ENCODE data around the gene FAM90A1. TPM values are rescaled to one million over a fixed set of nuclear protein-coding genes. Genes with fewer than 3 reads are reported as not detected.
"Not testable (repeated sequence)": the region's sequence is repeated elsewhere in the genome, so short reads cannot be mapped to it uniquely, and the experiment has no call there.

FAM90A1 gene
- total RNA-seq, 3 donors from 2014 or later (not counting 1 experiment from before 2014, with no cell fraction given), result 0.28 TPM; not detected in 2

- H3K4me3 ChIP-seq (ENCODE audit: low read length); H3K27ac Mint-ChIP-seq; H3K4me1 ChIP-seq (ENCODE audit: control insufficient read depth, insufficient read depth, low read length); H3K27me3 Mint-ChIP-seq (ENCODE audit: low read depth in 2 of 2); H3K27me3 ChIP-seq (ENCODE audit: control insufficient read depth, insufficient read depth, low read length); H3K4me3 Mint-ChIP-seq; DNase-seq; H3K27ac ChIP-seq (ENCODE audit: low read length); H3K9me3 Mint-ChIP-seq; intact Hi-C loops (cut with micrococcal nuclease); H3K9me3 ChIP-seq (ENCODE audit: control insufficient read depth, insufficient read depth, low read length); H3K4me1 Mint-ChIP-seq; H3K36me3 Mint-ChIP-seq; ATAC-seq; H3K36me3 ChIP-seq (ENCODE audit: control insufficient read depth, insufficient read depth, low read length): not testable (repeated sequence)
- 90% methylated on average over 1 of the region's 1 CpG for WGBS (ENCODE audit: insufficient coverage)
Measured at GRCh38 chr12:8197685-8198308, 29.6 kb downstream of the FAM90A1 start.

GRCh38 chr12:8188088-8188487, 39.3 kb downstream of the FAM90A1 start:
- H3K27ac ChIP-seq (ENCODE audit: low read length); H3K9me3 Mint-ChIP-seq; H3K9me3 ChIP-seq (ENCODE audit: control insufficient read depth, insufficient read depth, low read length); H3K36me3 Mint-ChIP-seq; intact Hi-C loops (cut with micrococcal nuclease); H3K4me1 ChIP-seq (ENCODE audit: control insufficient read depth, insufficient read depth, low read length); H3K27me3 ChIP-seq (ENCODE audit: control insufficient read depth, insufficient read depth, low read length); ATAC-seq; DNase-seq; H3K4me1 Mint-ChIP-seq; H3K27ac Mint-ChIP-seq; H3K4me3 ChIP-seq (ENCODE audit: low read length); H3K27me3 Mint-ChIP-seq (ENCODE audit: low read depth in 2 of 2); H3K36me3 ChIP-seq (ENCODE audit: control insufficient read depth, insufficient read depth, low read length); H3K4me3 Mint-ChIP-seq: not testable (repeated sequence)
- WGBS (ENCODE audit: insufficient coverage), result 92% methylated on average over 2 of the region's 2 CpGs

- H3K27ac Mint-ChIP-seq; H3K36me3 Mint-ChIP-seq; H3K36me3 ChIP-seq (ENCODE audit: control insufficient read depth, insufficient read depth, low read length); H3K27ac ChIP-seq (ENCODE audit: low read length); DNase-seq; H3K9me3 ChIP-seq (ENCODE audit: control insufficient read depth, insufficient read depth, low read length); H3K4me3 Mint-ChIP-seq; intact Hi-C loops (cut with micrococcal nuclease); H3K4me1 ChIP-seq (ENCODE audit: control insufficient read depth, insufficient read depth, low read length); H3K9me3 Mint-ChIP-seq; ATAC-seq; H3K27me3 Mint-ChIP-seq (ENCODE audit: low read depth in 2 of 2); H3K4me3 ChIP-seq (ENCODE audit: low read length); H3K27me3 ChIP-seq (ENCODE audit: control insufficient read depth, insufficient read depth, low read length): not testable (repeated sequence)
- 100% methylated on average over 13 of the region's 28 CpGs for WGBS (ENCODE audit: insufficient coverage)
- peaks cover 10 to 19% of the 10 kb centered on the region in 2 donors for H3K4me1 Mint-ChIP-seq
Measured at GRCh38 chr12:8184206-8184605, 43.2 kb downstream of the FAM90A1 start.

- WGBS (ENCODE audit: insufficient coverage), result 98% methylated on average over 21 of the region's 23 CpGs
- H3K36me3 ChIP-seq (ENCODE audit: control insufficient read depth, insufficient read depth, low read length); H3K36me3 Mint-ChIP-seq; H3K4me3 Mint-ChIP-seq; ATAC-seq; intact Hi-C loops (cut with micrococcal nuclease); H3K4me3 ChIP-seq (ENCODE audit: low read length); H3K27ac ChIP-seq (ENCODE audit: low read length); H3K9me3 Mint-ChIP-seq; H3K4me1 ChIP-seq (ENCODE audit: control insufficient read depth, insufficient read depth, low read length); DNase-seq; H3K27ac Mint-ChIP-seq; H3K27me3 Mint-ChIP-seq (ENCODE audit: low read depth in 2 of 2); H3K9me3 ChIP-seq (ENCODE audit: control insufficient read depth, insufficient read depth, low read length); H3K27me3 ChIP-seq (ENCODE audit: control insufficient read depth, insufficient read depth, low read length): not testable (repeated sequence)
- peaks cover 10 to 19% of the 10 kb centered on the region in 2 donors for H3K4me1 Mint-ChIP-seq
Measured at GRCh38 chr12:8183346-8183745, 44.1 kb downstream of the FAM90A1 start.

GRCh38 chr12:8182923-8183322, 44.5 kb downstream of the FAM90A1 start:
- H3K36me3 Mint-ChIP-seq; ATAC-seq; H3K27me3 ChIP-seq (ENCODE audit: control insufficient read depth, insufficient read depth, low read length); H3K9me3 Mint-ChIP-seq; H3K4me3 ChIP-seq (ENCODE audit: low read length); H3K4me1 ChIP-seq (ENCODE audit: control insufficient read depth, insufficient read depth, low read length); intact Hi-C loops (cut with micrococcal nuclease); H3K9me3 ChIP-seq (ENCODE audit: control insufficient read depth, insufficient read depth, low read length); H3K27me3 Mint-ChIP-seq (ENCODE audit: low read depth in 2 of 2); H3K4me3 Mint-ChIP-seq; H3K36me3 ChIP-seq (ENCODE audit: control insufficient read depth, insufficient read depth, low read length); H3K27ac ChIP-seq (ENCODE audit: low read length); DNase-seq; H3K27ac Mint-ChIP-seq: not testable (repeated sequence)
- peaks cover 10 to 19% of the 10 kb centered on the region in 2 donors for H3K4me1 Mint-ChIP-seq
- 100% methylated on average over 2 of the region's 7 CpGs for WGBS (ENCODE audit: insufficient coverage)

GRCh38 chr12:8181271-8181670, 46.1 kb downstream of the FAM90A1 start:
- peak overlapping the region; percentile 31 to 90 for H3K27ac Mint-ChIP-seq

More at GRCh38 chr12:8181271-8181670, 46.1 kb downstream of the FAM90A1 start:
- H3K27me3 Mint-ChIP-seq (ENCODE audit: low read depth in 2 of 2); H3K4me1 ChIP-seq (ENCODE audit: control insufficient read depth, insufficient read depth, low read length); H3K9me3 Mint-ChIP-seq; H3K27me3 ChIP-seq (ENCODE audit: control insufficient read depth, insufficient read depth, low read length); ATAC-seq; H3K36me3 Mint-ChIP-seq; H3K9me3 ChIP-seq (ENCODE audit: control insufficient read depth, insufficient read depth, low read length); H3K4me3 ChIP-seq (ENCODE audit: low read length); H3K36me3 ChIP-seq (ENCODE audit: control insufficient read depth, insufficient read depth, low read length); H3K27ac ChIP-seq (ENCODE audit: low read length); DNase-seq; intact Hi-C loops (cut with micrococcal nuclease): not testable (repeated sequence)
- H3K4me3 Mint-ChIP-seq, result peak overlapping the region; percentile 82
- H3K4me1 Mint-ChIP-seq, result peaks cover 10 to 19% of the 10 kb centered on the region in 2 donors

All from natural killer cell (primary cell).